Stimulated activated CD4-positive, alpha-beta T cell treated with anti-CD3 and anti-CD28 coated beads, Interleukin-12 subunit alpha, Interleukin-12 subunit beta, amount 100 ng/mL, for 48 hours (primary cell): ENCODE measurements around the gene ENTPD6.

Experiments used
- DNase-seq, 3 donors: peaks; one replicate each; pipeline ENCODE4 v3.0.0-alpha.2; 2020; ENCODE audit warnings: low read depth in 2 of 3, low spot score in 1 of 3

ENTPD6 gene

DNA sequence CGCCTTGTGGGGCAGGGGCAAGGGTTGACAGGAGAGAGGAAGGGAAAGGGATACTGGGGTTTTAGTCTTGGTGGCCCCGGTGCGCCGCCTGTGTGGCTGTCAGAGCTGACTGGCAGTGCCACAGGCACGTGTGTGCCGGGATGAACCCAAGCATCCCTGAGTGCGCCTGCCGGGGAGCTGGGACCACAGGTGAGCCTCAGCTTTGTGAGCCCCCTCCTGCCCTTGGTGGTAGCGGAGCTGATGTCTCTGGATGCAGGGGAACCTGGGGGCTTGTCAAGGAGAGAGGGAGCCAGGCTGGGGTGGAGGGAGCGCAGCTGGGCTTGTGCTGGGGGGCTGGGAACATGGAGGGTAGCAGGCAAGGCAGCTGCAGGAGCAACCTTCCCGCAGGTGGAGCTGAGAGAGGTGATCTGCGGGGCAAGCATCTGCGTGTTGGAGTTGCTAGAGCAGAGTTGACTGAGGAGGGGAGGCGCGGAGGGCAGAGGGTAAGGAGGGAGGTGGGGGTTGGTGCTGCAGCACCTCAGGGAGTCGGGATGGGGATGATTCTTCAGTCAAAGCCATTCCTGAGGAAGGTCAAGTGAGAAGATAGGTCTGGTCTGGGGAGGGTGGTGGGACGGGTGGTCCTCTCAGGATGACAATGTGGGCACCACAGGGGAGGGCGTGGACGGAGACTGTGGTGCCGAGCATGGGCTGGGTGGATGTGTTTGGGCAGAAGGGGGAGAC, 80.5 kb downstream of the ENTPD6 start:
- DNase-seq, result no peak
